Lung (tissue), 10 donors: ENCODE measurements around the gene FAM153A. TPM values are rescaled to one million over a fixed set of nuclear protein-coding genes. Genes with fewer than 3 reads are reported as not detected.
"Not testable (repeated sequence)": the region's sequence is repeated elsewhere in the genome, so short reads cannot be mapped to it uniquely, and the experiment has no call there.

Experiments used
- ATAC-seq: fragments of 200-7000 bp; cut with Tn5 transposase; one replicate; pipeline ENCODE4 v1.9.1; 2020; ENCODE audit warnings: moderate number of reproducible peaks; ENCODE audit not compliant: insufficient read depth, low FRiP score
- DNase-seq, 3 donors: peaks; one replicate each; pipeline ENCODE4 v3.0.0-alpha.2; 2013 to 2017
- H3K27ac ChIP-seq, 2 donors: one replicate each; pipeline ENCODE4 v1.5.1; 2013; ENCODE audit warnings: mild to moderate bottlenecking in 2 of 2, moderate library complexity in 2 of 2, control low read depth in 1 of 2, inconsistent platforms in 1 of 2, low read depth in 1 of 2, low read length in 1 of 2
- H3K27me3 ChIP-seq, 3 donors: one replicate each; pipeline ENCODE4 v1.5.1; 2013; ENCODE audit warnings: low read length in 2 of 3; ENCODE audit not compliant: control insufficient read depth in 3 of 3, insufficient read depth in 3 of 3
- H3K36me3 ChIP-seq, 4 donors: one replicate each; pipeline ENCODE4 v1.5.1; 2013; ENCODE audit warnings: low read length in 4 of 4, mild to moderate bottlenecking in 1 of 4, moderate library complexity in 1 of 4; ENCODE audit not compliant: control insufficient read depth in 4 of 4, insufficient read depth in 4 of 4
- H3K4me1 ChIP-seq, 5 donors: one replicate each; pipeline ENCODE4 v1.5.1; 2013; ENCODE audit warnings: low read length in 5 of 5, mild to moderate bottlenecking in 2 of 5, moderate library complexity in 1 of 5; ENCODE audit not compliant: control insufficient read depth in 5 of 5, insufficient read depth in 5 of 5
- H3K4me3 ChIP-seq: one replicate; pipeline ENCODE4 v1.5.1; 2013; ENCODE audit warnings: mild to moderate bottlenecking, control low read depth, moderate library complexity
- H3K9ac ChIP-seq, 2 donors: one replicate each; pipeline ENCODE4 v1.5.1; 2013; ENCODE audit warnings: low read length in 2 of 2, control low read depth in 1 of 2; ENCODE audit not compliant: insufficient read depth in 1 of 2
- H3K9me3 ChIP-seq, 4 donors: one replicate each; pipeline ENCODE4 v1.5.1; 2013; ENCODE audit warnings: low read length in 3 of 4, mild to moderate bottlenecking in 1 of 4, moderate library complexity in 1 of 4; ENCODE audit not compliant: control insufficient read depth in 4 of 4, insufficient read depth in 3 of 4
- WGBS, 2 donors: extraction: QIAGEN DNeasy Blood & Tissue Kit; methylation state at CpG; one replicate each; pipeline ENCODE4 v1.1.7; 2013; 5-methylcytosine and 5-hydroxymethylcytosine counted together
- polyA plus RNA-seq, 2 donors: library from polyadenylated mRNA; stranded (reverse); fragments of 200-250 nt; gene quantifications; one replicate each; pipeline ENCODE4 v1.2.1, GENCODE V29; 2013
- total RNA-seq, 2 donors: library from RNA; depleted of rRNA in 1 of 2; stranded (reverse); fragments of >200 nt in 1 of 2; gene quantifications; one replicate each; pipeline ENCODE4 v1.2.1, GENCODE V29; 2014 to 2021
- donor health status: Bipolar disorder and iron deficiency.
- donor health status: healthy.
- donor health status: DM: yes; HTN: yes; CAD: no.

The FAM153A gene
- total and polyA plus RNA-seq, 4 donors, result 2.2 to 14.4 (median 3.5) TPM; not detected in 1

DNA sequence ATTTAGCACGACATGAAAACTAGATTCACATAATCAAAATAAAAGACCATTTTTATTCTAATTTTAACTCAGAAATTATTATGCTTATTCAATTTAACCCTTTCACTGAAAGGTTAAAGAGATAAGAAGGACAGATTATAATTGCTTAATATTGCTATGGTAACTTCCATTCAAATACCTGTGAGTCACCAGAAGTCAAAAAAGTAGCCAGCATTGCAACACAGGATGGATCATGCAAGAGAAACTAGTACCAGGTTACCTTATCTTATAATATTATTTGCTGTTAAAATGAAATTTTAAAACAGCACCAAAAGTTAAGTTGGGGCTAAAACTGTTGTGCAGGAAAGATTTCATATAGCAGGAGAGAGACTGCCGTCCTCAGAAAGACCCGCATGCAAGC is 11.5 kb downstream of the FAM153A start:
- H3K9me3 ChIP-seq, DNase-seq, H3K36me3 ChIP-seq, H3K9ac ChIP-seq, H3K4me3 ChIP-seq, ATAC-seq, H3K27me3 ChIP-seq, H3K27ac ChIP-seq, H3K4me1 ChIP-seq: not testable (repeated sequence)
- no CpG with 5 or more reads among the region's 3 CpGs for WGBS, 2 donors

- H3K9me3 ChIP-seq, H3K27ac ChIP-seq, H3K9ac ChIP-seq, H3K36me3 ChIP-seq, ATAC-seq, H3K27me3 ChIP-seq, DNase-seq, H3K4me3 ChIP-seq, H3K4me1 ChIP-seq: not testable (repeated sequence)
- 89 to 95% methylated on average over 2 of the region's 2 CpGs for WGBS, 2 donors
These were observed 12.1 kb downstream of the FAM153A start for GRCh38 chr5:177770646-177771045.

DNA sequence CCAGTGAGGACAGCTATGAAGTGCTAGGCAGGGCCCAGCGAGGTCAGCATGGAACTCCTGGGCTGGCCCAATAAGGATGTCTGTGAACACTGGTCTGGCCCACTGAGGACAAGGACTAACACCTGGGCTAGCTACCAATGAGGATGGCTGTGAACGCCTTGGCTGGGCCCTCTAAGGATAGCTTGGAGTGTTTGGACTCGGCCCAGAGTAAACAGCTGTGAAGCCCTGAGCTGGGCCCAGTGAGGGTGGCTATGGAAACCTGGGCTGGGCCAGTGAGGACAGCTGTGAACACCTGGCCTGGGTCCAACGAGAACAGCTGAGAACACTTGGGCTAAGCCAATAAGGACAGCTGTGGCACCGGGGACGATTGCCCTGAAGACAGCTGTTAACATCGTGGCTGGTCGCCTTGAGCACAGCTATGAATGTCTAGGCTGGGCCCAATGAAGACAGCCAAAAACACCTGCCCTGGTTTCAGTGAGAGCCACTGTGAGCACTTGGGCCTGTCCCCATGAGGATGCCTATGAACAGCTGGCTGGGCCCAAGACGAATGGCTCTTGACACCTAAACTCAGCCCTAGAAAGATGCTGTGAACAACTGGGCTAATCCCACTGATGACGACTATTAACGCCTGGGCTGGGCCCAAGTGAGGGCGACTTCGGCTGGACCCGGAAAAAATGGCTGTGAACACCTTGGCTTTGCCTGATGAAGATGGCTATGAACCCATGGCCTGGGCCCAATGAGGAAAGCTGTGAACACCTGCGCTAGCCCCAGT is 18.8 kb downstream of the FAM153A start:
- DNase-seq, H3K9ac ChIP-seq, H3K27ac ChIP-seq, H3K4me3 ChIP-seq, H3K4me1 ChIP-seq, H3K9me3 ChIP-seq, H3K27me3 ChIP-seq, ATAC-seq, H3K36me3 ChIP-seq: not testable (repeated sequence)
- 82 to 95% methylated on average over 3 to 5 of the region's 15 CpGs for WGBS, 2 donors

DNA sequence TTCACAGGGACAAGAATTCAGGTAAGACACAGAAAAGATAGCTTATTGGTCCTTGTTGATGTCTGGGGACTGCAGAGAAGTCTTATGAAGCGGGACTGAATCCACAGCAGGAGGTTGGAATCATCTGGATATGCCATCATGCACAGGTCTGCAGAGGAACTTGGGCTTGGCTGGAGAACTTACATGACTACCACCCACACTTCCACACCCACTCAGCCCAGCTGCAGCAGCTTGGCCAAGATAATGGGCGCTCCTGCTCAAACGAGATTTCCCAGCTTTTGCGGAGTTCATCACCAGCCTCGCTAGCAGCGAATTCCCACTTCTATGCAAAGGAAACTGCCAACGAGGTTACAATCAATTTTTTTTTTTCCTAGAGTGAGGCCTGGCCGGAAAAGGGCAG is 21.7 kb downstream of the FAM153A start:
- not testable (repeated sequence) for H3K4me1 ChIP-seq, H3K9me3 ChIP-seq, H3K27me3 ChIP-seq, H3K9ac ChIP-seq, H3K36me3 ChIP-seq, H3K4me3 ChIP-seq, DNase-seq, ATAC-seq, H3K27ac ChIP-seq
- 72 to 81% methylated on average over 3 to 8 of the region's 8 CpGs for WGBS, 2 donors

- not testable (repeated sequence) for H3K27ac ChIP-seq, H3K27me3 ChIP-seq, DNase-seq, ATAC-seq, H3K36me3 ChIP-seq, H3K9me3 ChIP-seq, H3K4me3 ChIP-seq, H3K9ac ChIP-seq, H3K4me1 ChIP-seq
- 53% methylated on average over 2 of the region's 2 CpGs; no CpG with 5 or more reads in 1 of the 2 donors for WGBS, 2 donors
These were observed 35.3 kb downstream of the FAM153A start for GRCh38 chr5:177747354-177747753.

- DNase-seq, H3K27me3 ChIP-seq, ATAC-seq, H3K9me3 ChIP-seq, H3K9ac ChIP-seq, H3K4me3 ChIP-seq, H3K4me1 ChIP-seq, H3K27ac ChIP-seq, H3K36me3 ChIP-seq: not testable (repeated sequence)
- WGBS, 2 donors, result 73 to 83% methylated on average over 1 to 2 of the region's 7 CpGs
These were observed 57.8 kb downstream of the FAM153A start for GRCh38 chr5:177724858-177725257.

GRCh38 chr5:177723831-177724485 is 58.7 kb downstream of the FAM153A start:
- H3K9ac ChIP-seq, H3K9me3 ChIP-seq, DNase-seq, H3K36me3 ChIP-seq, ATAC-seq, H3K27me3 ChIP-seq, H3K4me3 ChIP-seq, H3K4me1 ChIP-seq, H3K27ac ChIP-seq: not testable (repeated sequence)
- WGBS, 2 donors, result 36 to 44% methylated on average over 2 to 3 of the region's 6 CpGs

- not testable (repeated sequence) for H3K4me1 ChIP-seq, H3K27me3 ChIP-seq, H3K9ac ChIP-seq, ATAC-seq, H3K4me3 ChIP-seq, H3K9me3 ChIP-seq, H3K36me3 ChIP-seq, H3K27ac ChIP-seq, DNase-seq
- 62 to 84% methylated on average over 3 of the region's 8 CpGs for WGBS, 2 donors
These were observed 59.9 kb downstream of the FAM153A start for GRCh38 chr5:177722829-177723228.
